Activated T-helper 1 cell treated with anti-CD3 and anti-CD28 coated beads, Interleukin-12 subunit alpha, Interleukin-12 subunit beta, Interleukin-2, Interleukin-4 antibody, amounts not matched to agents 30 ng/mL and 10 ng/mL and 1 ng/mL, durations not matched to agents 14 hours and 24 hours and 36 hours (primary cell): ENCODE measurements around the gene LY86. TPM values are rescaled to one million over a fixed set of nuclear protein-coding genes. Genes with fewer than 3 reads are reported as not detected.
"Not testable (repeated sequence)": the region's sequence is repeated elsewhere in the genome, so short reads cannot be mapped to it uniquely, and the experiment has no call there.

Experiments
- DNase-seq: peaks from one replicate; pipeline ENCODE4 v3.0.0; 2021; ENCODE audit warnings: low spot score
- H3K27ac Mint-ChIP-seq: one replicate; pipeline ENCODE4 v1.8.0; 2021; ENCODE audit warnings: mild to moderate bottlenecking, mixed read lengths
- H3K27me3 Mint-ChIP-seq: one replicate; pipeline ENCODE4 v1.8.0; 2022; ENCODE audit warnings: mild to moderate bottlenecking, moderate library complexity, mixed read lengths; ENCODE audit not compliant: insufficient read depth
- H3K36me3 Mint-ChIP-seq: one replicate; pipeline ENCODE4 v1.8.0; 2021; ENCODE audit warnings: low read depth, mixed read lengths
- H3K4me1 Mint-ChIP-seq: one replicate; pipeline ENCODE4 v1.8.0; 2021; ENCODE audit warnings: low read depth, mixed read lengths
- H3K4me3 Mint-ChIP-seq: one replicate; pipeline ENCODE4 v1.8.0; 2021; ENCODE audit warnings: mild to moderate bottlenecking, moderate library complexity, mixed read lengths
- H3K9me3 Mint-ChIP-seq: one replicate; pipeline ENCODE4 v1.8.0; 2021; ENCODE audit warnings: mixed read lengths
- intact Hi-C: fragments of 100-400 bp; cut with micrococcal nuclease; formaldehyde crosslinking; loops from one replicate; pipeline ENCODE4 v1.15.1; 2024
- total RNA-seq: library from RNA; stranded (reverse); gene quantifications from 2 replicates; pipeline ENCODE4 v1.2.3, GENCODE V29; 2022

The LY86 gene
- total RNA-seq, 1 donor from 2014 or later, result 1.2 TPM

DNA sequence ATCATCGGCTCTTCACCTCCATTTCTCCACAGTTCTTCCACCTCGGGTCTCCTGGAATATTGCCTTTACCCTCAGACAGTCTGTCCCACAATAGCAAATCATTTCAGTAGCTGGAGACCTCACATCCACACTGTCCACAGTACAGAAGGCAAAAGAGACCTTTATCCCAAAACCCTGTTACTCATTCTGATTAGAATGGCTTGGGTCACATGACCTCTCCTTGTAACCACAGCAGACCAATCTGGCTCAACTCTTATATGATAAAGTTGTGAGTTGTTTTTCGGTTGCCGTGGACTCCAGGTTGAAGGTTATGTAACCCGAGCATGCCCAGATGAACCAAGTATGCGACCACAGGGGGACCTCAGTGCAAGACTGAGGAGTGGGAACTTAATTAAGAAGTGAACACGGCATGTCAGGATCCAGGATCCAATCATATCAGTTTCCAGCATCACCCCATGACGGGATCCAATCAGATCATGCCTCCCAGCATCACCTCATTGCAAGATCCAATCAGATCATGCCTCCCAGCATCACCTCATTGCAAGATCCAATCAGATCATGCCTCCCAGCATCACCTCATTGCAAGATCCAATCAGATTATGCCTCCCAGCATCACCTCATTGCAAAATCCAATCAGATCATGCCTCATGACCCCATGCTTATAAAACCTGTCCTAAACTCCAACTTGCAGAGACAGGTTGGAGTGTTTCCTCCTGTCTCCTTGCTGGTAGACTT lies 68.7 kb downstream of the LY86 start:
- Mint-ChIP-seq H3K27me3 (no peaks in the 10 kb centered on the region), H3K4me3 (peak overlapping the region; percentile 3), H3K9me3 (no peaks in the 10 kb centered on the region), H3K4me1 (peaks cover 97% of the 10 kb centered on the region), H3K27ac (peak overlapping the region; percentile 100), H3K36me3 (peaks cover 10% of the 10 kb centered on the region)
- no peak for DNase-seq
- intact Hi-C loops, result loop anchor here (1.0 to 10.0 kb wide), 4 partner anchors 28 to 1408 kb away; partner anchors contain the start of gene BLOC1S5

DNA sequence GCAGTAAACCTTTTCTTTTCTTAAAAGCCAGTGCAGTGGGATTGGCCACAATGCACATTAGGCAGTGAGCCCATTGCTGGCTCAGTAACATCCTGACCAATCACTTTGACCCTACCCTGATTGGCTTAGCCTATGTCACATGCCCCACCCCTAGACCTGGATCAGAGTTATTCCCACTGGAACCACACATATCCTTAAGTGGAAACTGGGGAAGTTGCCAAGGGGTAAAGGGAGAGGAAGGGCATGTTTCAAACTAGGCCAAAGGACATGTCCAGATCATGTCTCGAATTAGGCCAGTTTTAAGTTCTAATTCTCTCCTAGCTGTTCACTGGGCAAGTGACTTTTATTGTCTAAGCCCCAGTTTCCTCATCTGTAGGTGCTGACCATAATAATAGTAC lies 69.3 kb downstream of the LY86 start:
- no peak overlapping the region for H3K4me3 Mint-ChIP-seq
- no peak for DNase-seq
- no peaks in the 10 kb centered on the region for H3K9me3 Mint-ChIP-seq
- H3K27me3 Mint-ChIP-seq, result no peaks in the 10 kb centered on the region
- H3K36me3 Mint-ChIP-seq, result peaks cover 8% of the 10 kb centered on the region
- intact Hi-C loops, result loop anchor here (1.0 to 10.0 kb wide), 4 partner anchors 27 to 1407 kb away; partner anchors contain the start of gene BLOC1S5
- peak overlapping the region; percentile 100 for H3K27ac Mint-ChIP-seq
- H3K4me1 Mint-ChIP-seq, result peaks cover 98% of the 10 kb centered on the region

DNA sequence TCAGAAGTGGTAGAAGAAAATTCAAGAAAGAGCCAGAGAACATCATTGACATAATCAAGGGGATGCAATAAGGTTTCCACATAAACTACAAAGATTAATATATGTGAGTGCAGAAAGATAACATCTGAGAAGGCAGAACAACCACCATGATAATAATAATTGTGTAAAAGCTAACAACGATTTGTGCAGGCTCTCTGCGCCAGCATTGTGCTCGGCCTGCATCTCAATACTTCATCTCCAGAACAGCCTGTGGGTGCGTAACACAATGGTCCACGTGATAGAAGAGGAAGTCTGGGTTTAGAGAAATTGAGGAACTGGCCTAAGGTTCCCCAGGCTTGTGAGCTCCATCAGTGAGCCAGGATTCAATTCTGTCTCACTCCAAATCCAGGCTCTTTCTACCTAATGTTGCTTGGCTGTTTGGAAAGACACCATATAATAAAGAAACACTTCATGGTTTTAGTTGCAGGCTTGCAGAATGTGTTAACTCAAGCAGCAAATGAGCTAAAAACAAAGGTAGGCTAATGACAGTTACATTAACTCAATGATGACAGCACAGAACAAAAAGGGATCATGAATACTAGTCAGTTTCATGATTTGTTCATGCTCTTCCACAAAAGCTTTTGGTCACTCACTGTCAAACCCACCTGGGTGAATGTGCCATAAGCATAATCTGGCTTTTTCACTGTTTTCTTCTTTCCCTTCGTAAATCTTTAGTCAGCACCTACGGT lies 71.2 kb downstream of the LY86 start:
- Mint-ChIP-seq H3K4me1 (peaks cover 84% of the 10 kb centered on the region), H3K27ac (peak overlapping the region; percentile 89), H3K9me3 (no peaks in the 10 kb centered on the region), H3K27me3 (no peaks in the 10 kb centered on the region), H3K4me3 (no peak overlapping the region), H3K36me3 (peaks cover 7% of the 10 kb centered on the region)
- no peak for DNase-seq
- intact Hi-C loops, result loop anchor here (5.0 to 10.0 kb wide), 2 partner anchors 102 to 1405 kb away; partner anchors contain the start of gene BLOC1S5

DNA sequence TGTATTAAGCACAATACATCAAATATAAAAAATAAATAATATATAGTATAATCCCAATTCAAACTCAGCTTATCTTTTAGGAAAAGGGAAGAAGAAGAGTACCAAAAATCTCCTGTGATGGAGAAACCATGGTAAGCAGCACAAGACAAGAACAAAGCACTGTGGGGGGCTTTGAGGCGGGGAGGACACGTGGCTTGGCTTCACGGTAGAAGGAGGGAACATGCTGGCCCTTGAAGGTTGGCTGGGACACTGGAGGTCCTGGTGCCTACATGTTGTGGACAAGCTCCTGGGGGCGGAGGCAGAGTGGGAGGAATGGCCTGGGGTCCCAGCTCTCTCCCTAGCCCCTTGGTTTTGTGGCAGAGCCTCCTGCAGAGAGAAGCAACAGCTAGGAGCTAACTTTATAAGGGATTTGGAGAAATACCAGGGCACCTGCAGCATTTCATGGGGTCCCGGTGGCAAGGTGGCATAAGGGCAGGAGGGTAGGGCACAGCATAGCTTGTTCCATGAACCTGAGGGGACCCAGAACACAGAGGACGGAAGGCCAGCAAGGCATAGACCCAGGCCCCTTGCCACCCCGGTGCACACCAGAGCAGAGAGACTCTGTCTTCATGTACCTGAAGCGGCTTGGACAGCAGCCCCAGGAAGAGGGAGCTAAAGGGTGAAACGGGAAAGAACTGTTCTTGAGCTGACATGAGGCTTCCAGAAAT lies 72.0 kb downstream of the LY86 start:
- H3K27ac Mint-ChIP-seq, result peak overlapping the region; percentile 37

GRCh38 chr6:6661191-6661590 lies 72.7 kb downstream of the LY86 start:
- H3K27me3 Mint-ChIP-seq, result no peaks in the 10 kb centered on the region
- no peak for DNase-seq
- intact Hi-C loops, result no loop called here
- H3K27ac Mint-ChIP-seq, result no peak overlapping the region
- H3K4me3 Mint-ChIP-seq, result no peak overlapping the region
- H3K36me3 Mint-ChIP-seq, result peaks cover 6% of the 10 kb centered on the region
- H3K4me1 Mint-ChIP-seq, result peaks cover 69% of the 10 kb centered on the region
- H3K9me3 Mint-ChIP-seq, result no peaks in the 10 kb centered on the region

More for the DNA sequence above, 72.0 kb downstream of the LY86 start:
- DNase-seq, result no peak
- Mint-ChIP-seq H3K27me3 (no peaks in the 10 kb centered on the region), H3K4me3 (no peak overlapping the region), H3K4me1 (peaks cover 76% of the 10 kb centered on the region), H3K36me3 (peaks cover 6% of the 10 kb centered on the region), H3K9me3 (no peaks in the 10 kb centered on the region)
- intact Hi-C loops, result no loop called here

GRCh38 chr6:6661684-6662083 lies 73.2 kb downstream of the LY86 start:
- no peak for DNase-seq
- Mint-ChIP-seq H3K36me3 (peaks cover 6% of the 10 kb centered on the region), H3K4me1 (peaks cover 64% of the 10 kb centered on the region), H3K27ac (no peak overlapping the region), H3K27me3 (no peaks in the 10 kb centered on the region), H3K9me3 (no peaks in the 10 kb centered on the region), H3K4me3 (no peak overlapping the region)
- intact Hi-C loops, result no loop called here

DNA sequence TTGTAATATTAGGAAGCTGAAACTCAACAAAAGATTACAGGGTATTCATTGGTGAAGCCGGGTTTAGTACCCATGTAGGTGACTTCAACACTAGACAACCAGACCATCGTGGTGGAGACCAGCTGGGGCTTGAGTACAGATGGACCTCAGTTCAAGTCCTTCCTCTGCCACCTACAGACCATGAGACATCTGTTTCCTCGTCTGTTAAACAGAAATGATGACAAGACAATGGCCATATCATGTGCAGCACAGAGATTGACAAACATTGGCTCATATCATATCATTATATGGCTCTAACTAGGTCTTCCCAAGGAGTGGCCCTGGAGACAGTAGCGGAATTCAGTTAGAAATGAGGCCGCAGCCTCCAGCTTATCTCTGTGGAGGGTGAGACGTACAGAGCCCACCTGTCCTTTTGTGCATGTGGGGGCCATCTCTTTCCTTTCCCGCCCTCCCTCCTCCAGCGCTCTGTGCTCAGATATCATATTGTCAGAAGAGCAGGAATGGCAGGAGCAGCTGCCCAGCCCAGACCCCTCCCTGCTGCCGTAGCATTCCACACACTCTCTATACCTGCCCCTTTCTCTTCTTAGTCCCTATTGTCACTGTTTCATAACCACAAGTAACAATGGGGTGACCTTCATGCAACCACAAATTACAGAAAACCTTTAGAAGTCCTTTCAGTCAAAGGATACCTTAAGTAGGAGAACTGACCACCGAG lies 75.1 kb downstream of the LY86 start:
- DNase-seq, result no peak
- Mint-ChIP-seq H3K4me1 (peaks cover 53% of the 10 kb centered on the region), H3K36me3 (no peaks in the 10 kb centered on the region), H3K27me3 (no peaks in the 10 kb centered on the region), H3K27ac (no peak overlapping the region), H3K9me3 (no peaks in the 10 kb centered on the region), H3K4me3 (no peak overlapping the region)
- intact Hi-C loops, result no loop called here

GRCh38 chr6:6665555-6666243 lies 77.2 kb downstream of the LY86 start:
- Mint-ChIP-seq H3K27me3 (peaks cover 2% of the 10 kb centered on the region), H3K4me3 (no peak overlapping the region)

GRCh38 chr6:6670150-6670549 lies 81.6 kb downstream of the LY86 start:
- intact Hi-C loops, result loop anchor here (10.0 kb wide), 1 partner anchor 335 kb away; no protein-coding TSS in a partner anchor
- H3K27ac Mint-ChIP-seq, DNase-seq, H3K27me3 Mint-ChIP-seq, H3K4me3 Mint-ChIP-seq: not testable (repeated sequence)
- Mint-ChIP-seq H3K36me3 (peaks cover 11% of the 10 kb centered on the region), H3K9me3 (peaks cover 13% of the 10 kb centered on the region), H3K4me1 (peaks cover 32% of the 10 kb centered on the region)

More at GRCh38 chr6:6665555-6666243, 77.2 kb downstream of the LY86 start:
- no peak overlapping the region for H3K27ac Mint-ChIP-seq
- DNase-seq, result no peak
- peaks cover 7% of the 10 kb centered on the region for H3K36me3 Mint-ChIP-seq
- H3K4me1 Mint-ChIP-seq, result peaks cover 53% of the 10 kb centered on the region
- peaks cover 9% of the 10 kb centered on the region for H3K9me3 Mint-ChIP-seq
- intact Hi-C loops, result no loop called here

DNA sequence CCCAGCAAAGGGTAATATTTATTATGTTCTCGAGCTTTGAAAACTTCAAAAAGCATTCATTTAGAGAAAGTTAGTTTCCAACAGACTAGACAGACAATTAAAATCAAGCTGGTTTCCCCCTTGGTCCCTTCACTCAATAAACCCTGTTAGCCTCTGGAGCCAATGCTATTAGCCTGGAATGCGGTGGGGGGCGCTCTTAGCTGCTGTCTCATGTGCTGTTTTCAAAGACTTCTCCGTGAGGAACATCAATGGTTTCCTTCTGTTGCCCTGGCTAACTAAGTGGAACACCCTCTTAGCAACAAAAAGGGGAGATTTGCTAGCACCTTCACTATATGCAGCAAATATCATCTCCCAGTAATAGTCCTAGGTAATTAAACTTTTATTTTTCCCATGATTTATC lies 86.4 kb downstream of the LY86 start:
- DNase-seq, result no peak
- Mint-ChIP-seq H3K27ac (no peak overlapping the region), H3K36me3 (peaks cover 10% of the 10 kb centered on the region), H3K4me1 (peaks cover 32% of the 10 kb centered on the region), H3K4me3 (no peak overlapping the region), H3K9me3 (peaks cover 8% of the 10 kb centered on the region), H3K27me3 (peaks cover 3% of the 10 kb centered on the region)
- intact Hi-C loops, result loop anchor here (5.0 to 10.0 kb wide), 2 partner anchors 330 to 432 kb away; partner anchors contain the start of gene RREB1

- H3K27ac Mint-ChIP-seq, result no peak overlapping the region
- no peak overlapping the region for H3K4me3 Mint-ChIP-seq
- H3K9me3 Mint-ChIP-seq, result peaks cover 5% of the 10 kb centered on the region
- intact Hi-C loops, result loop anchor here (1.0 to 10.0 kb wide), 8 partner anchors 111 to 938 kb away; partner anchors contain the start of gene RREB1
- DNase-seq, result peak; percentile 70
- no peaks in the 10 kb centered on the region for H3K27me3 Mint-ChIP-seq
- peaks cover 2% of the 10 kb centered on the region for H3K36me3 Mint-ChIP-seq
- peaks cover 24% of the 10 kb centered on the region for H3K4me1 Mint-ChIP-seq
Observed at GRCh38 chr6:6676910-6677441, 88.5 kb downstream of the LY86 start.
